Measurements from ENCODE around the gene NDUFA11.
"Not testable (repeated sequence)": the region's sequence is repeated elsewhere in the genome, so short reads cannot be mapped to it uniquely, and the experiment has no call there.

The NDUFA11 gene

DNA sequence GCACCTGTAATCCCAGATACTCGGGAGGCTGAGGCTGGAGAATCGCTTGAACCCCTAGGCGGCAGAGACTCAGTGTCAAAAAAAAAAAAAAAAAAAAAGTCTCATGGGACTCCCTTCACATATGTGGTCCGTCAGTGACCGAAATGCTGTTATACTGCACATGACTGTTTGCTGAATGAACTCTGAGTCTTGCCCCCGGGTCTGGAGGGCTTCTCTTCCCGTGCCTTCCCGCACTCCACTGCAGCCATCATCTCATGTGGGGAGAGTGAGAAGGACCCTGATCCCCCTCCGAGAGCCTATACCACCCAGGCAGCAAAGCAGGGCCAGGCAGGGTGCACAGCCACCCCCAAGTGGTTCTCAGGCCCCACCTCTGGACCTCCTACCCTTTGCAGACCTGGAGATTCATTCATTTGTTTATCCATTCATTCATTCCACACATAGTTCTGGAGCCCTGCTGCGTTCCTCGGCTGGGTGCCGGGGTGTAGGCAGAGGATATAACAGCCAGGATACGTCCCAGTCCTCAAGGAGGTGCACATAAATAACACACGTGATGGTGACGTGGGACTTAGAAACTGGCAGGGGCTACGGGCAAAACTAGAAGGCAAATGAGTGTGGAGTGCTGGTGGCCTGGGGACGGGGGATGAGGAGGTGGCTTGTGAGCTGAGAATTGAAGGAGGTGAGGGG is 14.2 kb downstream of the NDUFA11 start:
- DNase-seq: no peak

DNA sequence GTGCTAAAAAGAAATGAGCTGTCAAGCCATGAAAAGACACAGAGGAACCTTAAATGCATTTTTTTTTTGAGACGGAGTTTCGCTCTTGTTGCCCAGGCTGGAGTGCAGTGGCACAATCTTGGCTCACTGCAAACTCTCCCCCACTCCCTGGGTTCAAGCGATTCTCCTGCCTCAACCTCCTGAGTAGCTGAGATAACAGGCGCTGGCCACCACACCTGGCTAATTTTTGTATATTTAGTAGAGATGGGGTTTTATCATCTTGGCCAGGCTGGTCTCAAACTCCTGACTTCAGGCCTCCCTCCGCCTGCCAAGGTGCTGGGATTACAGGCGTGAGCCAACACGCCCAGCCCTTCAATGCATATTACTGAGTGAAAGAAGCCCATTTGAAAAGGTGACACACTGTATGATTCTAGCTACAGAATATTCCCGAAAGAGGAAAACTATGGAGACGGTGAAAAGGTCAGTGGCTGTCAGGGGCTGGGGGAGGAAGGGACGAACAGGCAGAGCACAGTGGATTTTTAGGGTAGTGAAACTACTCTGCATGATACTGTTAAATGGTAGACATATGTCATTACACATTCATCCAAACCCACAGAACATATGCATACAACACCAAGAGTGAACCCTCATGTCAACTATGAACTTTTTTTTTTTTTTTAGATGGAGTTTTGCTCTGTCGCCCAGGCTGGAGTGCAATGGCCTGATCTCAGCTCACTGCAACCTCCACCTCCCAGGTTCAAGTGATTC is 19.4 kb downstream of the NDUFA11 start:
- DNase-seq: not testable (repeated sequence)

DNA sequence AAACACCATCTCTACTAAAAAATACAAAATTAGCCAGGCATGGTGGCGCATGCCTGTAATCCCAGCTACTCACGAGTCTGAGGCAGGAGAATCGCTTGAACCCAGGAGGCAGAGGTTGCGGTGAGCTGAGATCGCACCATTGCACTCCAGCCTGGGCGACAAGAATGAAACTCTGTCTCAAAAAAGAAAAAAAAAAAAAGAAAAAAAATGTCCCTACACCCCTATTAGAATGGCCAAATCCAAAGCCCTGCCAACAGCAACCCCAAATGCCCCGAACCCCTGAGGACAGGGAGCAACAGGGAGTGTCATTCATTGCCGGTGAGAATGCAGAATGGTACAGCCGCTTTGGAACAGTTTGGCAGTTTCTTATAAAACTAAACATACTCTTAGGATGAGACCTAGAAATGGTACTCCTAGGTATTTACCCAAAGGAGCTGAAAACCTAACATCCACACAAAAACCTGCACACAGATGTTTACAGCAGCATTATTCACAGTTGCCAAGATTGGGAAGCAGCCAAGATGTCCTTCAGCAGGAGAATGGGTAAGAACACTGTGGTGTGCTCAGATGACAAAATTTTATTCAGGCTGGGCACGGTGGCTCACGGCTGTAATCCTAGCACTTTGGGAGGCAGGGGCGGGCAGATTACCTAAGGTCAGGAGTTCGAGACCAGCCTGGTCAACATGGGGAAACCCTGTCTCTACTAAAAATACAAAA is 20.3 kb downstream of the NDUFA11 start:
- DNase-seq: not testable (repeated sequence)

DNA sequence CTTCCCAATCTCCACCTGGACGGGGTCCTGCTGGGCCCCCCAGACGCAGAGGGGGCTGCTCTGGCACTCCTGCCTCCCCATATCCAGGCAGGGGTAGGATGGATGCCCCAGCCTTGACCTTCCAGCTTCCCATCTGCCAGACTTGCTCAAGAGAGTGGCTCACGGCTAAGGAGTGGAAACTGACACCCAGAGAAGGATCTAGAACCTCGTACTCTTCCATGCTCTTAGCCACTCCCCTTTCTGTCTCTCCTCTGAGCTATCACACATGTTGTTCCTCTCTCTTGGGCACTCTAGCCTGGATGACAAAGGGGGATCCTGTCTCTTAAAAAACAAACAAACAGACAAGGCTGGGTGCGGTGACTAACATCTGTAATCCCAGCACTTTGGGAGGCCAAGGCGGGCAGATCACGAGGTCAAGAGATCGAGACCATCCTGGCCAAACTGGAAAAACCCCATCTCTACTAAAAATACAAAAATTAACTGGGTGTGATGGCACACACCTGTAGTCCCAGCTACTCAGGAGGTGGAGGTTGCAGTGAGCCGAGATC is 21.1 kb downstream of the NDUFA11 start:
- DNase-seq: no peak

DNA sequence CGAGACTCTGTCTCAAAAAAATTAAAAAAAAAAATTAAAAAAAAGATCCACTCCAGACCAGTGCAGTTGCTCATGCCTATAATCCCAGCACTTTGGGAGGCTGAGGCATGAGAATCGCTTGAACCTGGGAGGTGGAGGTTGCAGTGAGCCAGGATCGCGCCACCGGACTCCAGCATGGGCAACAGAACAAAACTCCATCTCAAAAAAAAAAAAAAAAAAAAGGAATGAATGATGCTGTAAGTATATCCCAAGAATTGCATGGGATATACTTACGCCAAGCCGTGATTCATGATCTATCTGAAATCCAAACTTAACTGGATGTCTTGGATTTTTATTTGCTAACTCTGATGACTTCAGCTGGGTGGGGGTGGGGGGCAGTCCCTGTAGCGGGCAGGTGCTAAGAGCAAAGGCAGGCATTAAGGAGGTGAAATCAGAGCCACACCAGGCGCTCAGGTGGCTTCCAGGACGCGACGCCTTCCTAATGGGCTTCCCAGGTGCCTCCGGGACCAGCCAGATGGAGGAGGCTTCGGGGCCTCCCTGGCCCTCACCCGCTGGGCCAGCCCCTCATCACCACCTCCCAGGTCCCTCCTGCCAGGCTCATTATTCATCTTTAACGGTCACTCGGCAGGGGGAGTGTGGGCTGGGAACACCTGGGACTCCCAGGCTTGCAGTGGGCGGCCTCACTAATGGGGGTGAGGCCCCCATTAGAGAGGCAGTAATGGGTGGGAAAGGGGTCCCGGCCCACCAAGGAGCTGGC is 21.9 kb downstream of the NDUFA11 start:
- DNase-seq: no peak

GRCh38 chr19:5880604-5881078 is 22.9 kb downstream of the NDUFA11 start:
- peak; percentile 79 for DNase-seq

- no peak for DNase-seq
Observed at GRCh38 chr19:5880196-5880595, 23.4 kb downstream of the NDUFA11 start.

- no peak for DNase-seq
Observed at GRCh38 chr19:5877882-5878281, 25.7 kb downstream of the NDUFA11 start.

GRCh38 chr19:5877427-5877826 is 26.2 kb downstream of the NDUFA11 start:
- no peak for DNase-seq

DNA sequence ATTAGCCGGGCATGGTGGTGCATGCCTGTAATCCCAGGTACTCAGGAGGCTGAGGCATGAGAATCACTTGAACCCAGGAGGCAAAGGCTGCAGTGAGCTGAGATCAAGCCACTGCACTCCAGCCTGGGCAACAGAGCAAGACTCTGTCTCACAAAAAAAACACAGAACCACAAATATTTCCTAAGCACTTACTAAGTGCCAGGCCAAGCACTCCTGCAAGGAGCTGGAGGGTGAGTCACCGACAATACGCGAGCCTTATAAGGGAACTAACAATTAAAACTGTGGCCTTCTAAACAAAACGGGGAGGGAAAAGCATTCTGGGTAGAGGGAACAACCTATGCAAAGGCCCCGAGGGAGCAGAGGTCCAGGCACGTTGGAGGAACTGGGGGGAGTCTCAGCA is 29.1 kb downstream of the NDUFA11 start:
- peak; percentile 63 for DNase-seq

- no peak for DNase-seq
Observed at GRCh38 chr19:5873617-5874199, 29.9 kb downstream of the NDUFA11 start.

DNA sequence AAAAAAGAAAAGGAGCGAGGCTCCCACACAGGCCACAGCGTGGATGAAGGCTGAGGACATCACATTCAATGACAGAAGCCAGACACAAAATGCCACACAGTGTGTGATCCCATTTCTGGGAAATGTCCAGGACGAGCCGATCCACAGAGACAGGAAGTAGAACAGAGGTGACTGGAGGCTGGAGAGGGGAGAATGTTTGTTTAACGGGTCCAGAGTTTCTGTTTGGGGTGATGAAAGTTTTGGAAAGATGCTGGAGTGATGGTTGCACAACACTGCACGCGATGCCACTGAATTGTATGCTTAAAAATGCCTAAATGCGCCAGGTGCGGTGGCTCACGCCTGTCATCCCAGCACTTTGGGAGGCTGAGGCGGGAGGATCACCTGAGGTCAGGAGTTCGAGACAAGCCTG is 32.6 kb downstream of the NDUFA11 start:
- DNase-seq: no peak

GRCh38 chr19:5867201-5868136 is 36.1 kb downstream of the NDUFA11 start:
- DNase-seq: no peak

DNA sequence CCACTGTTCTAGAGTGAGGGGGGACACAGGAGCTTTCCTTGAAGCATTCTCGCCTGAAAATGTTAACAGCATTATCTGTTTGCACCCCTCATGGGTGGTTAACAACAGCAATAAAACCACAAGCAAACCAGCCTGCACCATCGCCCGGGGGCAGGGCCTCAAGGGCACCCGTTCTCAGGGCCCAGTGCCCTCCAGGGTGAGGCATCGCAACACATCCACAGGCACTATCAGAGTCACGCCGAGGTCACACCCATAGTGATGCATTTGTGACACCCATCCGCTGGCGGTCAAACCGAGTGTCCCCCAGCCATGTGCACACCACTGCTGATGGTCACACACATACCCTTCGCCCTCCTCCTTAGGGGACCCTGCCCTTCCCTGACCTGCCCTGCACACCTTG is 37.8 kb downstream of the NDUFA11 start:
- no peak for DNase-seq

- DNase-seq: no peak
Observed at GRCh38 chr19:5864725-5865486, 38.7 kb downstream of the NDUFA11 start.

GRCh38 chr19:5864013-5864720 is 39.4 kb downstream of the NDUFA11 start:
- DNase-seq: no peak

- no peak for DNase-seq
Observed at GRCh38 chr19:5863030-5863665, 40.4 kb downstream of the NDUFA11 start.

GRCh38 chr19:5857203-5858081 is 46.1 kb downstream of the NDUFA11 start:
- no peak for DNase-seq
